ENCODE measurements around the gene MUC13.

DNA sequence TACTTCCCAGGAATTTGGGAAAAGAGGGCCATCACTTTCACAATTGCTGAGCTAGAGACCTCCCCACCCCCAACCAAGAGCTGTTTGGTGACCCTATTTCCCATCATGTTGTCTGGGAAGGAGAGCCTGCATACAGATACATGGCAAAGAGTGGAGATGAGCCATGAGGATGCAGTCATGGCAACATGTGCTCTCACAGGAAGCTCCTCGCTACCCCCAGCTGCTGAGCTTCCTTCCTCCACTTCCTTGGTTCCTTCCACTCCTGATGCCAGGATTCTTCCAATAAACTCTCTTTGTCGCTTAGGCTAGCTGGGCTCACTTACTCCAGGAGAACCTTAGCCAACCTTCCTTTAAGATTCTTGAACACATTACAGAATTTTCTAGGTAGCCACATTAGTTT, 48.3 kb upstream of the MUC13 start:
- TF ChIP-seq, protein P1, sequence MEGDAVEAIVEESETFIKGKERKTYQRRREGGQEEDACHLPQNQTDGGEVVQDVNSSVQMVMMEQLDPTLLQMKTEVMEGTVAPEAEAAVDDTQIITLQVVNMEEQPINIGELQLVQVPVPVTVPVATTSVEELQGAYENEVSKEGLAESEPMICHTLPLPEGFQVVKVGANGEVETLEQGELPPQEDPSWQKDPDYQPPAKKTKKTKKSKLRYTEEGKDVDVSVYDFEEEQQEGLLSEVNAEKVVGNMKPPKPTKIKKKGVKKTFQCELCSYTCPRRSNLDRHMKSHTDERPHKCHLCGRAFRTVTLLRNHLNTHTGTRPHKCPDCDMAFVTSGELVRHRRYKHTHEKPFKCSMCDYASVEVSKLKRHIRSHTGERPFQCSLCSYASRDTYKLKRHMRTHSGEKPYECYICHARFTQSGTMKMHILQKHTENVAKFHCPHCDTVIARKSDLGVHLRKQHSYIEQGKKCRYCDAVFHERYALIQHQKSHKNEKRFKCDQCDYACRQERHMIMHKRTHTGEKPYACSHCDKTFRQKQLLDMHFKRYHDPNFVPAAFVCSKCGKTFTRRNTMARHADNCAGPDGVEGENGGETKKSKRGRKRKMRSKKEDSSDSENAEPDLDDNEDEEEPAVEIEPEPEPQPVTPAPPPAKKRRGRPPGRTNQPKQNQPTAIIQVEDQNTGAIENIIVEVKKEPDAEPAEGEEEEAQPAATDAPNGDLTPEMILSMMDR (IDR thresholded peaks at IDR 0.05), result no peak
- TF ChIP-seq POLR2AphosphoS5 (IDR thresholded peaks at IDR 0.05; ENCODE audit: low read depth, low read length), result no peak
- no peak for TF ChIP-seq SIN3A (IDR thresholded peaks at IDR 0.05; ENCODE audit: borderline replicate concordance, insufficient read depth, low read depth, low read length)
- TF ChIP-seq TCF7L2 (IDR thresholded peaks at IDR 0.05; ENCODE audit: low read depth, low read length), result no peak
- TF ChIP-seq, protein P2, sequence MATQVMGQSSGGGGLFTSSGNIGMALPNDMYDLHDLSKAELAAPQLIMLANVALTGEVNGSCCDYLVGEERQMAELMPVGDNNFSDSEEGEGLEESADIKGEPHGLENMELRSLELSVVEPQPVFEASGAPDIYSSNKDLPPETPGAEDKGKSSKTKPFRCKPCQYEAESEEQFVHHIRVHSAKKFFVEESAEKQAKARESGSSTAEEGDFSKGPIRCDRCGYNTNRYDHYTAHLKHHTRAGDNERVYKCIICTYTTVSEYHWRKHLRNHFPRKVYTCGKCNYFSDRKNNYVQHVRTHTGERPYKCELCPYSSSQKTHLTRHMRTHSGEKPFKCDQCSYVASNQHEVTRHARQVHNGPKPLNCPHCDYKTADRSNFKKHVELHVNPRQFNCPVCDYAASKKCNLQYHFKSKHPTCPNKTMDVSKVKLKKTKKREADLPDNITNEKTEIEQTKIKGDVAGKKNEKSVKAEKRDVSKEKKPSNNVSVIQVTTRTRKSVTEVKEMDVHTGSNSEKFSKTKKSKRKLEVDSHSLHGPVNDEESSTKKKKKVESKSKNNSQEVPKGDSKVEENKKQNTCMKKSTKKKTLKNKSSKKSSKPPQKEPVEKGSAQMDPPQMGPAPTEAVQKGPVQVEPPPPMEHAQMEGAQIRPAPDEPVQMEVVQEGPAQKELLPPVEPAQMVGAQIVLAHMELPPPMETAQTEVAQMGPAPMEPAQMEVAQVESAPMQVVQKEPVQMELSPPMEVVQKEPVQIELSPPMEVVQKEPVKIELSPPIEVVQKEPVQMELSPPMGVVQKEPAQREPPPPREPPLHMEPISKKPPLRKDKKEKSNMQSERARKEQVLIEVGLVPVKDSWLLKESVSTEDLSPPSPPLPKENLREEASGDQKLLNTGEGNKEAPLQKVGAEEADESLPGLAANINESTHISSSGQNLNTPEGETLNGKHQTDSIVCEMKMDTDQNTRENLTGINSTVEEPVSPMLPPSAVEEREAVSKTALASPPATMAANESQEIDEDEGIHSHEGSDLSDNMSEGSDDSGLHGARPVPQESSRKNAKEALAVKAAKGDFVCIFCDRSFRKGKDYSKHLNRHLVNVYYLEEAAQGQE (IDR thresholded peaks at IDR 0.05; ENCODE audit: insufficient read depth in 1 of 2, low read depth in 2 of 2, low read length in 1 of 2), result no peak

Data from Panc1 (cell line).